GM13977 (cell line): ENCODE measurements around the gene DMKN.

Experiments
- DNase-seq: peaks from one replicate; pipeline ENCODE4 v3.0.0; 2012; ENCODE audit warnings: low spot score
- in situ Hi-C: fragments of 300-500 bp; cut with MboI; formaldehyde crosslinking; loops from one replicate; pipeline ENCODE4 v1.12.0; 2022; ENCODE audit warnings: low sequenced_read_pairs, low pct_unique_long_range_greater_than_20kb, mixed read lengths, inconsistent platforms; ENCODE audit not compliant: unreplicated experiment
- TF ChIP-seq, protein P1 (sequence below): IDR thresholded peaks from 2 replicates; pipeline ENCODE4 v1.5.1; 2012; ENCODE audit warnings: mild to moderate bottlenecking, control low read depth; ENCODE audit not compliant: insufficient read depth; ENCODE audit errors: extremely low read depth, missing control alignments

The DMKN gene

DNA sequence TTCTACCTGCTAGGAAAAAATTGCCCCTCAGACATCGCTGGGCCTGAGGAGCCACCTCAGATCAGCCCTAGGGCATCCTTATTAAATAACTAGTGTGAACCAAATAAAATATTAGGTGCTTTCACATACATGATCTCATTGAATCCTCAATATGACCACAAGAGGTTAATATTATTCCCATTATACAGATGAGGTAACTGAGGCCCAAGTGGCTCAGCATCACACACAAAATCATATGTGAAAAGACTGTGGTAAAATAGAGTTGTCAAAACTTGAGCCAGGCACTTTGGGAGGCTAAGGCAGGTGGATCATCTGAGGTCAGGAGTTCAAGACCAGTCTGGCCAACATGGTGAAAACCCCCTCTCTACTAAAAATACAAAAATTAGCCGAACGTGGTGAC, 2.9 kb upstream of the DMKN start:
- in situ Hi-C loops, result no loop called here
- DNase-seq, result no peak
- TF ChIP-seq, protein P1, sequence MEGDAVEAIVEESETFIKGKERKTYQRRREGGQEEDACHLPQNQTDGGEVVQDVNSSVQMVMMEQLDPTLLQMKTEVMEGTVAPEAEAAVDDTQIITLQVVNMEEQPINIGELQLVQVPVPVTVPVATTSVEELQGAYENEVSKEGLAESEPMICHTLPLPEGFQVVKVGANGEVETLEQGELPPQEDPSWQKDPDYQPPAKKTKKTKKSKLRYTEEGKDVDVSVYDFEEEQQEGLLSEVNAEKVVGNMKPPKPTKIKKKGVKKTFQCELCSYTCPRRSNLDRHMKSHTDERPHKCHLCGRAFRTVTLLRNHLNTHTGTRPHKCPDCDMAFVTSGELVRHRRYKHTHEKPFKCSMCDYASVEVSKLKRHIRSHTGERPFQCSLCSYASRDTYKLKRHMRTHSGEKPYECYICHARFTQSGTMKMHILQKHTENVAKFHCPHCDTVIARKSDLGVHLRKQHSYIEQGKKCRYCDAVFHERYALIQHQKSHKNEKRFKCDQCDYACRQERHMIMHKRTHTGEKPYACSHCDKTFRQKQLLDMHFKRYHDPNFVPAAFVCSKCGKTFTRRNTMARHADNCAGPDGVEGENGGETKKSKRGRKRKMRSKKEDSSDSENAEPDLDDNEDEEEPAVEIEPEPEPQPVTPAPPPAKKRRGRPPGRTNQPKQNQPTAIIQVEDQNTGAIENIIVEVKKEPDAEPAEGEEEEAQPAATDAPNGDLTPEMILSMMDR, result no peak

DNA sequence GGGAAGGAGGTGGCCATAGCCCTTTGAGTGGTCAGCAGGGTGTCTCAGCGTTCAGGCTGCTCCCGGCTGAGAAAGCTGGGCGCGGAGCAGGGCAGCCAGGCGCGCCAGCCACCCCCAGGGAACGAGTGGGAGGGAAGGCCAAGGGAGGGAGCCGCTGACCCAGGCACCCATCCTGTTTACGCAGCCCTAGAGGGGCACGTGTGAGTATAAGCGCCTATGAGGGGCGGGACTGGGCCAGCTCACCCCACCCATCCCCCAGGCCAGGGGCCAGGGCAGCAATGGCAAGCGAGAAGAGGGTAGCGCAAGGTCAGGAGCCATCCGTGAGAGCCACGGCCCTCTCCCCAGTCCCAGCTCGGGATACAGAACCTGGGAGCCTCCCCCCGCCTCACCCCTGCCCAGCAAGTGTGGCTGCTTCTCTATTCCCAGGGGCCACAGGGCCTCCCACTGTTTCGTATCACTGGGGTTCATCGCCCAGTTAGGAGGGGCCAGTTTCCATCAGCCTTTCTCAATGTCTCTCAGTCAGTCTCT, 897 bp upstream of the DMKN start:
- TF ChIP-seq, protein P1, result no peak
- in situ Hi-C loops, result no loop called here
- DNase-seq, result no peak

GRCh38 chr19:35512831-35513627, 420 bp downstream of the DMKN start:
- in situ Hi-C loops, result no loop called here
- DNase-seq, result no peak
- TF ChIP-seq, protein P1, result no peak

DNA sequence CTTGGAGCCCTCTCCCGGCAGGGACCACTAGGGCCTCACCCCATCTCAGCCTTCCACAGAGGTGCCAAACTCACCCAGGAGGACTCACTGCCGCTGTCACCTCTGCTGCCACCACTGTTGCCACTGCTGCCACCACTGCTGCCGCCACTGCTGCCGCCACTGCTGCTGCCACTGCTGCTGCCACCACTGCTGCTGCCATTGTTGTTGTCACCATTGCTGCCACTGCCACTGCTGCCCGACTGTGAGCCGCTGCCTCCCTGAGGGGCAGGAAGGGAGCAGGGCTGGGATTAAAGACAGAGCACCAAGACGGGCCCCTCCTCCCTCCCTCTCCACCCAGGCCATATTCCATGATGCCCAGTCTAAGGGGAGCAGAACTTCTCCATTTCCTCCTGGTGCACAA, 2.1 kb downstream of the DMKN start:
- DNase-seq, result no peak
- TF ChIP-seq, protein P1, result no peak
- in situ Hi-C loops, result no loop called here

DNA sequence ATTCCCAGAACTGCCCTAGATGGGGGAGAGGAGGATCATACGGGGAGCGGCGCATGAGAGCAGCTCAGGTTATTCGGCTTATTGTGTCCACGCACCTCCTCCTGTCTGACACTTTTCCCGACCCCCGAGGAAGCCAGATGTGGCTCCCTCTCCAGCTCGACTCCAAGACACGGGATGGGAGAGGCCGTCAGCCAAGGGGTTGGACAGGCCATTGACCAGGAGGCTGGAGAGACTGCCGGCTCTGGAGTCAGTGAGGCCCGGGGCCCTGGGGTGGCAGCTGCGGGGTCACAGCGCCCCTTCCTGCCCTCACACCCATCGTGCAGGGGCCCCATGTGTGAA, 2.9 kb downstream of the DMKN start:
- in situ Hi-C loops, result no loop called here
- TF ChIP-seq, protein P1, result no peak
- DNase-seq, result no peak

DNA sequence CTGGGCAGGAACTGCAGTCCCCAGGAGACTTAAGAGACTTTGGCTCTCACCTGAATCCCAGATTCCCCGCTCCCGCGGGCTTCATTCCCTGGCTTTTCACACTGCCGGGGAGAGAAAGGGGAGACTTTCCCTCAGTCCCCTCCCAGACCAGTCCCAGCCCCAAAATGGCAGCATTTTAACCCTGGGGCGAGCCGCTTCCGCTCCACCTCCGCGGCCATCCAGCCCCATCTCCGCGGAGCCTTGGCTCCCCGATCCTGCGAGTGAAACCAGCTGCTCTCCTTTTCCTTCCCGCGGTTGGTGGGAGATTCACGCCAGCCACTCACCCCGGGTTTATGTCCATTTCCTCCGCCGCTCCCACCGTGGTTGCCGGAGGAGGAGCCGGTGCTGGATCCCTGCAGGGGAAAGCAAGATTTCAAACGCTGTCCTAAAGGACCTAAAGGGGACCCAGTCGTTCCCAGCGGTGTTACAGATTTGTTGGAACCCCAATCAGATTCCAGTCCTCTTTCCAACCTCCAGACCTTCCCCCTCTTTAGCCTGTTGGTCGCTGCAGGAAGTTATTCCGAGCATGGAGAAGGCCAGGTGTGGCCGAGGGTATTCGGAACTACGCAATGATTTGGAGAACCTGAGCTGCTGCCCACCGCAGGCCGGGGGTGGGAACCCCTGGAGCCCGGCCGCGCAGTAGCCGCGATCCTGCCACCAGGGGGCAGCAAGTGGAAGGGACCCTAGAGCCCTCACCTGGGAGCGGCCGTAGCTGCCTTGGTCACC, 3.4 kb downstream of the DMKN start:
- in situ Hi-C loops, result no loop called here
- peak; percentile 91 for DNase-seq
- TF ChIP-seq, protein P1, result peak; percentile 94
